Thoracic aorta (tissue), 2 donors: ENCODE measurements around the gene TTN. TPM values are rescaled to one million over a fixed set of nuclear protein-coding genes. Genes with fewer than 3 reads are reported as not detected.

ENCODE experiments used
- ATAC-seq: fragments of 150-250 bp; one replicate; pipeline ENCODE4 v1.8.0; 2017; ENCODE audit warnings: low read depth; ENCODE audit not compliant: insufficient number of reproducible peaks, low FRiP score
- DNase-seq: peaks from one replicate; pipeline ENCODE4 v3.0.0-alpha.2; 2020; ENCODE audit warnings: low spot score
- H3K27ac ChIP-seq, 2 donors: fragments of 200-600 bp; sonication (generic); 1 replicate in 1 of 2; 2 replicates in 1 of 2; pipeline ENCODE4 v1.5.1; 2016; ENCODE audit warnings: mild to moderate bottlenecking in 2 of 2, moderate library complexity in 2 of 2
- H3K27me3 ChIP-seq: fragments of 200-600 bp; sonication (generic); replicated peaks from 2 replicates; pipeline ENCODE4 v1.6.0; 2016; ENCODE audit warnings: mild to moderate bottlenecking; ENCODE audit not compliant: insufficient read depth
- H3K36me3 ChIP-seq: fragments of 200-600 bp; sonication (generic); one replicate; pipeline ENCODE4 v1.5.1; 2016
- H3K4me1 ChIP-seq, 2 donors: fragments of 200-600 bp; sonication (generic); 1 replicate in 1 of 2; 2 replicates in 1 of 2; pipeline versions ENCODE4 v1.5.1 to v1.6.0; 2016; ENCODE audit warnings: low read depth in 2 of 2, mild to moderate bottlenecking in 1 of 2; ENCODE audit not compliant: control insufficient read depth in 1 of 2
- H3K4me3 ChIP-seq: fragments of 200-600 bp; sonication (generic); 2 replicates; pipeline ENCODE4 v1.5.1; 2016; ENCODE audit warnings: mild to moderate bottlenecking
- H3K9me3 ChIP-seq: fragments of 200-600 bp; sonication (generic); 2 replicates; pipeline ENCODE4 v1.5.1; 2016
- CTCF ChIP-seq: fragments of 200-600 bp; sonication (generic); IDR thresholded peaks from one replicate; pipeline ENCODE4 v1.5.1; 2019; ENCODE audit warnings: antibody characterized with exemption
- total RNA-seq, 2 donors: library from RNA; depleted of rRNA; stranded (reverse); fragments of >200 nt; gene quantifications; one replicate each; pipeline versions ENCODE4 v1.1.0 to v1.2.3, GENCODE V29; 2016

TTN gene
- total RNA-seq, 2 donors from 2014 or later = 7.0 to 16.4 TPM

GRCh38 chr2:178733975-178734374 is 73.2 kb downstream of the TTN start:
- Histone ChIP-seq H3K27me3 (no peaks in the 10 kb centered on the region), H3K36me3 (no peaks in the 10 kb centered on the region), H3K9me3 (no peaks in the 10 kb centered on the region), H3K4me1 (no peaks in the 10 kb centered on the region), H3K27ac (no peak overlapping the region), H3K4me3 (no peak overlapping the region)
- no peak for DNase-seq
- no peak for TF ChIP-seq CTCF
- no peak for ATAC-seq

- Histone ChIP-seq H3K4me3 (no peak overlapping the region), H3K27me3 (no peaks in the 10 kb centered on the region), H3K9me3 (no peaks in the 10 kb centered on the region), H3K36me3 (no peaks in the 10 kb centered on the region), H3K4me1 (no peaks in the 10 kb centered on the region), H3K27ac (no peak overlapping the region)
- TF ChIP-seq CTCF = no peak
- no peak for ATAC-seq
- no peak for DNase-seq
These were observed 74.3 kb downstream of the TTN start for GRCh38 chr2:178732913-178733312.

- TF ChIP-seq CTCF = no peak
- no peaks in the 10 kb centered on the region for H3K27me3 ChIP-seq
- no peaks in the 10 kb centered on the region for H3K9me3 ChIP-seq
- no peak overlapping the region for H3K27ac ChIP-seq
- DNase-seq (no peak), ATAC-seq (no peak)
- H3K4me1 ChIP-seq = no peaks in the 10 kb centered on the region
- no peak overlapping the region for H3K4me3 ChIP-seq
- H3K36me3 ChIP-seq = no peaks in the 10 kb centered on the region
These were observed 75.9 kb downstream of the TTN start for GRCh38 chr2:178731300-178731699.

- H3K9me3 ChIP-seq = peaks cover 3% of the 10 kb centered on the region
- DNase-seq = no peak
- no peak for ATAC-seq
These were observed 77.2 kb downstream of the TTN start for GRCh38 chr2:178730049-178730448.

GRCh38 chr2:178723786-178724346 is 83.4 kb downstream of the TTN start:
- Histone ChIP-seq H3K9me3 (peaks cover 3% of the 10 kb centered on the region), H3K27me3 (no peaks in the 10 kb centered on the region), H3K4me3 (no peak overlapping the region), H3K27ac (no peak overlapping the region), H3K36me3 (no peaks in the 10 kb centered on the region), H3K4me1 (no peaks in the 10 kb centered on the region)
- TF ChIP-seq CTCF = no peak
- DNase-seq (no peak), ATAC-seq (no peak)

More at GRCh38 chr2:178730049-178730448, 77.2 kb downstream of the TTN start:
- Histone ChIP-seq H3K27me3 (no peaks in the 10 kb centered on the region), H3K36me3 (no peaks in the 10 kb centered on the region), H3K27ac (no peak overlapping the region), H3K4me3 (no peak overlapping the region), H3K4me1 (no peaks in the 10 kb centered on the region)
- TF ChIP-seq CTCF = no peak
